Measurements from ENCODE around the gene XPR1.

The XPR1 gene

GRCh38 chr1:180731131-180731530 lies 99.3 kb downstream of the XPR1 start:
- no peak overlapping the region for H3K4me3 ChIP-seq (ENCODE audit: low read depth, low read length)
- H3K4me1 ChIP-seq, result no peaks in the 10 kb centered on the region
- peaks cover 6% of the 10 kb centered on the region for H3K79me2 ChIP-seq
- no peaks in the 10 kb centered on the region for H3K36me3 ChIP-seq (ENCODE audit: control insufficient read depth, insufficient read depth, low read length)
- H3K27me3 ChIP-seq (ENCODE audit: control insufficient read depth, insufficient read depth, low read length), result no peaks in the 10 kb centered on the region
- H2AFZ ChIP-seq, result no peak overlapping the region
- H3K27ac ChIP-seq, result no peak overlapping the region
- no peak overlapping the region for H3K4me2 ChIP-seq (ENCODE audit: low read length)
- no peak overlapping the region for H3K9ac ChIP-seq
- no peaks in the 10 kb centered on the region for H3K9me3 ChIP-seq (ENCODE audit: control insufficient read depth, low read length)
- TF ChIP-seq, protein P1, sequence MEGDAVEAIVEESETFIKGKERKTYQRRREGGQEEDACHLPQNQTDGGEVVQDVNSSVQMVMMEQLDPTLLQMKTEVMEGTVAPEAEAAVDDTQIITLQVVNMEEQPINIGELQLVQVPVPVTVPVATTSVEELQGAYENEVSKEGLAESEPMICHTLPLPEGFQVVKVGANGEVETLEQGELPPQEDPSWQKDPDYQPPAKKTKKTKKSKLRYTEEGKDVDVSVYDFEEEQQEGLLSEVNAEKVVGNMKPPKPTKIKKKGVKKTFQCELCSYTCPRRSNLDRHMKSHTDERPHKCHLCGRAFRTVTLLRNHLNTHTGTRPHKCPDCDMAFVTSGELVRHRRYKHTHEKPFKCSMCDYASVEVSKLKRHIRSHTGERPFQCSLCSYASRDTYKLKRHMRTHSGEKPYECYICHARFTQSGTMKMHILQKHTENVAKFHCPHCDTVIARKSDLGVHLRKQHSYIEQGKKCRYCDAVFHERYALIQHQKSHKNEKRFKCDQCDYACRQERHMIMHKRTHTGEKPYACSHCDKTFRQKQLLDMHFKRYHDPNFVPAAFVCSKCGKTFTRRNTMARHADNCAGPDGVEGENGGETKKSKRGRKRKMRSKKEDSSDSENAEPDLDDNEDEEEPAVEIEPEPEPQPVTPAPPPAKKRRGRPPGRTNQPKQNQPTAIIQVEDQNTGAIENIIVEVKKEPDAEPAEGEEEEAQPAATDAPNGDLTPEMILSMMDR (IDR thresholded peaks at IDR 0.05), result no peak

- Histone ChIP-seq H3K27me3 (ENCODE audit: control insufficient read depth, insufficient read depth, low read length) (no peaks in the 10 kb centered on the region), H3K79me2 (peaks cover 6% of the 10 kb centered on the region), H3K9me3 (ENCODE audit: control insufficient read depth, low read length) (no peaks in the 10 kb centered on the region), H3K4me3 (ENCODE audit: low read depth, low read length) (no peak overlapping the region), H2AFZ (no peak overlapping the region), H3K36me3 (ENCODE audit: control insufficient read depth, insufficient read depth, low read length) (no peaks in the 10 kb centered on the region), H3K4me2 (ENCODE audit: low read length) (no peak overlapping the region), H3K4me1 (no peaks in the 10 kb centered on the region), H3K9ac (no peak overlapping the region), H3K27ac (no peak overlapping the region)
- TF ChIP-seq, protein P1 (IDR thresholded peaks at IDR 0.05), result no peak
Measured at GRCh38 chr1:180732866-180733265, 101.0 kb downstream of the XPR1 start.

GRCh38 chr1:180734366-180734765 lies 102.5 kb downstream of the XPR1 start:
- Histone ChIP-seq H3K9ac (no peak overlapping the region), H3K79me2 (peaks cover 3% of the 10 kb centered on the region), H3K9me3 (ENCODE audit: control insufficient read depth, low read length) (no peaks in the 10 kb centered on the region), H3K4me3 (ENCODE audit: low read depth, low read length) (no peak overlapping the region), H3K36me3 (ENCODE audit: control insufficient read depth, insufficient read depth, low read length) (no peaks in the 10 kb centered on the region), H2AFZ (no peak overlapping the region), H3K27ac (no peak overlapping the region), H3K4me2 (ENCODE audit: low read length) (no peak overlapping the region), H3K27me3 (ENCODE audit: control insufficient read depth, insufficient read depth, low read length) (no peaks in the 10 kb centered on the region), H3K4me1 (no peaks in the 10 kb centered on the region)
- TF ChIP-seq, protein P1 (IDR thresholded peaks at IDR 0.05), result no peak

DNA sequence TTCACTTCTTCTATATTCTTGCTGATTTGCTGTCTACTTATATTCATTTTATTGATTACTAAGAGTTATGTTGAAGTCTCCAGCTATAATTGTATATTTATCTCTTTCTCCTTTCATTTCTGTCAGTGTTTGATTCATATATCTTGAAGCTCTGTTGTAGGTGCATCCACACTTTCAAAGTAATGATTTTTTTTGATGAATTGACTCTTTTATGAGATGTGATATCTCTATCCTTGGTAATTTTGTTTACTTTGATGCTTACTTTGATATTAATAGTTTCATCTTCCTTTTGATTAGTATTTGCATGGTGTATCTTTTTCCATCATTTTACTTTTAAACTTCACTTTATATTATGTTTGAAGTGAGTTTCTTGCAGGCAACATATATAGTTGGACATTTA lies 110.8 kb downstream of the XPR1 start:
- Histone ChIP-seq H3K4me2 (ENCODE audit: low read length) (no peak overlapping the region), H3K4me3 (ENCODE audit: low read depth, low read length) (no peak overlapping the region), H3K9ac (no peak overlapping the region), H3K27ac (no peak overlapping the region), H3K4me1 (no peaks in the 10 kb centered on the region), H3K9me3 (ENCODE audit: control insufficient read depth, low read length) (no peaks in the 10 kb centered on the region), H3K79me2 (no peaks in the 10 kb centered on the region), H3K27me3 (ENCODE audit: control insufficient read depth, insufficient read depth, low read length) (no peaks in the 10 kb centered on the region), H3K36me3 (ENCODE audit: control insufficient read depth, insufficient read depth, low read length) (no peaks in the 10 kb centered on the region), H2AFZ (no peak overlapping the region)
- TF ChIP-seq, protein P1 (IDR thresholded peaks at IDR 0.05), result no peak

- no peaks in the 10 kb centered on the region for H3K4me1 ChIP-seq
- H3K4me2 ChIP-seq (ENCODE audit: low read length), result no peak overlapping the region
- no peaks in the 10 kb centered on the region for H3K36me3 ChIP-seq (ENCODE audit: control insufficient read depth, insufficient read depth, low read length)
- no peak overlapping the region for H3K9ac ChIP-seq
- peaks cover 4% of the 10 kb centered on the region for H3K79me2 ChIP-seq
- TF ChIP-seq, protein P1 (IDR thresholded peaks at IDR 0.05), result no peak
- H3K4me3 ChIP-seq (ENCODE audit: low read depth, low read length), result no peak overlapping the region
- H3K27me3 ChIP-seq (ENCODE audit: control insufficient read depth, insufficient read depth, low read length), result no peaks in the 10 kb centered on the region
- H3K9me3 ChIP-seq (ENCODE audit: control insufficient read depth, low read length), result no peaks in the 10 kb centered on the region
- no peak overlapping the region for H3K27ac ChIP-seq
- H2AFZ ChIP-seq, result no peak overlapping the region
Measured at GRCh38 chr1:180743868-180744267, 112.0 kb downstream of the XPR1 start.
